IMR-90 (cell line): ENCODE data around the gene ACTRT2. TPM values are rescaled to one million over a fixed set of nuclear protein-coding genes. Genes with fewer than 3 reads are reported as not detected.

Experiments
- ATAC-seq: fragments of 200-7000 bp; cut with Tn5 transposase; 2 replicates; pipeline ENCODE4 v1.9.1; 2020; ENCODE audit warnings: low read depth, mild to moderate bottlenecking, moderate library complexity
- BruUV-seq: library from RNA; stranded (reverse); fragments of 400-500 nt; replicated peaks from 2 replicates; lab custom pipeline; 2021; lab: Mats Ljungman, UMichigan
- CTCF ChIA-PET: fragments of 300-600 bp; formaldehyde crosslinking; extraction: SDS; loops from one replicate; lab custom pipeline; 2021; ENCODE audit warnings: antibody characterized with exemption; lab: Yijun Ruan, JAX
- POLR2A ChIA-PET: fragments of 300-600 bp; sonication (Branson Sonifier 250); formaldehyde crosslinking; loops from one replicate; lab custom pipeline; 2022; ENCODE audit warnings: antibody characterized with exemption; ENCODE audit not compliant: unreplicated experiment; lab: Charles Lee
- DNase-seq: peaks from one replicate; pipeline ENCODE4 v3.0.0; 2013
- H2AFZ ChIP-seq: replicated peaks from 2 replicates; pipeline ENCODE3; 2013; ENCODE audit warnings: low read length, mild to moderate bottlenecking; ENCODE audit not compliant: poor library complexity
- H2AK5ac ChIP-seq: 2 replicates; pipeline ENCODE4 v1.6.1; 2013; ENCODE audit warnings: low read depth, low read length, inconsistent platforms
- H2AK9ac ChIP-seq: replicated peaks from 2 replicates; pipeline ENCODE3; 2013; ENCODE audit warnings: mild to moderate bottlenecking, low read depth, low read length, moderate library complexity; ENCODE audit not compliant: poor library complexity
- H2BK120ac ChIP-seq: 2 replicates; pipeline ENCODE4 v1.6.1; 2013; ENCODE audit warnings: low read depth, low read length, inconsistent platforms
- H2BK15ac ChIP-seq: 3 replicates; pipeline ENCODE4 v1.6.1; 2013; ENCODE audit warnings: low read depth, low read length, inconsistent platforms
- H2BK20ac ChIP-seq: 2 replicates; pipeline ENCODE4 v1.6.1; 2013; ENCODE audit warnings: low read depth, mild to moderate bottlenecking, inconsistent platforms, low read length, moderate library complexity
- H2BK5ac ChIP-seq: 2 replicates; pipeline ENCODE4 v1.6.1; 2013; ENCODE audit warnings: mild to moderate bottlenecking, low read depth, low read length, inconsistent platforms; ENCODE audit not compliant: poor library complexity, severe bottlenecking
- H3K14ac ChIP-seq: replicated peaks from 2 replicates; pipeline ENCODE4 v1.6.1; 2013; ENCODE audit warnings: low read depth, low read length, inconsistent platforms
- H3K18ac ChIP-seq: 2 replicates; pipeline ENCODE4 v1.6.1; 2013; ENCODE audit warnings: low read depth, low read length, control low read depth
- H3K23ac ChIP-seq: 2 replicates; pipeline ENCODE4 v1.6.1; 2013; ENCODE audit warnings: low read depth, low read length, inconsistent platforms
- H3K27ac ChIP-seq: 2 replicates; pipeline ENCODE4 v1.5.1; 2013; ENCODE audit warnings: mild to moderate bottlenecking, control low read depth, low read length; ENCODE audit not compliant: insufficient read depth
- H3K27me3 ChIP-seq: 2 replicates; pipeline ENCODE4 v1.6.1; 2013; ENCODE audit warnings: low read length; ENCODE audit not compliant: control insufficient read depth, insufficient read depth
- H3K36me3 ChIP-seq: 2 replicates; pipeline ENCODE4 v1.6.1; 2013; ENCODE audit warnings: low read length, mixed read lengths; ENCODE audit not compliant: control insufficient read depth, insufficient read depth
- H3K4ac ChIP-seq: 2 replicates; pipeline ENCODE4 v1.6.1; 2013; ENCODE audit warnings: low read depth, low read length, inconsistent platforms
- H3K4me1 ChIP-seq: 2 replicates; pipeline ENCODE4 v1.6.1; 2013; ENCODE audit warnings: low read length, mixed read lengths; ENCODE audit not compliant: control insufficient read depth, insufficient read depth
- H3K4me2 ChIP-seq: 2 replicates; pipeline ENCODE4 v1.6.1; 2013; ENCODE audit warnings: low read depth, mild to moderate bottlenecking, control low read depth, low read length, moderate library complexity
- H3K4me3 ChIP-seq: 2 replicates; pipeline ENCODE4 v1.5.1; 2013; ENCODE audit warnings: low read depth, mild to moderate bottlenecking, control low read depth, low read length, moderate library complexity; ENCODE audit not compliant: insufficient read depth
- H3K56ac ChIP-seq: 2 replicates; pipeline ENCODE4 v1.6.1; 2013; ENCODE audit warnings: low read length, inconsistent platforms; ENCODE audit not compliant: insufficient read depth; ENCODE audit errors: extremely low read depth
- H3K79me1 ChIP-seq, 2 experiments: 2 replicates each; pipeline ENCODE4 v1.6.1; 2013; ENCODE audit warnings: low read length in 2 of 2, inconsistent platforms in 1 of 2, low read depth in 1 of 2
- H3K9ac ChIP-seq: 2 replicates; pipeline ENCODE4 v1.6.1; 2013; ENCODE audit warnings: low read depth, low read length, control low read depth
- H3K9me1 ChIP-seq: 2 replicates; pipeline ENCODE4 v1.6.1; 2013; ENCODE audit warnings: low read length, inconsistent platforms; ENCODE audit not compliant: insufficient read depth
- H3K9me3 ChIP-seq: 2 replicates; pipeline ENCODE4 v1.6.1; 2013; ENCODE audit warnings: low read length; ENCODE audit not compliant: control insufficient read depth, insufficient read depth
- H4K20me1 ChIP-seq: 2 replicates; pipeline ENCODE4 v1.6.1; 2013; ENCODE audit warnings: low read length, inconsistent platforms; ENCODE audit not compliant: insufficient read depth
- H4K5ac ChIP-seq: 2 replicates; pipeline ENCODE4 v1.6.1; 2013; ENCODE audit warnings: mild to moderate bottlenecking, low read depth, low read length, control low read depth
- H4K8ac ChIP-seq, 2 experiments: 2 replicates each; pipeline ENCODE4 v1.6.1; 2013; ENCODE audit warnings: low read depth in 2 of 2, low read length in 2 of 2, control low read depth in 1 of 2, inconsistent platforms in 1 of 2
- H4K91ac ChIP-seq: 2 replicates; pipeline ENCODE4 v1.6.1; 2013; ENCODE audit warnings: low read depth, low read length, inconsistent platforms; ENCODE audit not compliant: insufficient read depth
- BHLHE40 ChIP-seq: fragments of 150-350 bp; IDR thresholded peaks from 2 replicates; pipeline ENCODE4 v1.6.1; 2016; ENCODE audit warnings: mild to moderate bottlenecking, low read depth, low read length
- CEBPB ChIP-seq: IDR thresholded peaks from 2 replicates; pipeline ENCODE4 v1.6.1; 2012; ENCODE audit warnings: low read depth, low read length, improper control_type of control experiment
- CHD1 ChIP-seq: IDR thresholded peaks from 2 replicates; pipeline ENCODE4 v1.6.1; 2012; ENCODE audit warnings: low read depth, low read length, improper control_type of control experiment
- ELK1 ChIP-seq: fragments of 150-350 bp; IDR thresholded peaks from 2 replicates; pipeline ENCODE4 v1.6.1; 2016; ENCODE audit warnings: low read depth, mild to moderate bottlenecking, low read length, moderate library complexity, borderline replicate concordance
- FOS ChIP-seq: fragments of 150-350 bp; IDR thresholded peaks from 2 replicates; pipeline ENCODE4 v1.6.1; 2016; ENCODE audit warnings: low read depth, low read length
- MAFK ChIP-seq: IDR thresholded peaks from 2 replicates; pipeline ENCODE4 v1.6.1; 2012; ENCODE audit warnings: low read depth, low read length, improper control_type of control experiment
- MAZ ChIP-seq: IDR thresholded peaks from 2 replicates; pipeline ENCODE4 v1.6.1; 2012; ENCODE audit warnings: low read depth, mild to moderate bottlenecking, low read length, improper control_type of control experiment, moderate library complexity, borderline replicate concordance
- MXI1 ChIP-seq: IDR thresholded peaks from 2 replicates; pipeline ENCODE4 v1.6.1; 2012; ENCODE audit warnings: low read depth, mild to moderate bottlenecking, low read length, moderate library complexity, borderline replicate concordance
- NFE2L2 ChIP-seq: fragments of 150-350 bp; IDR thresholded peaks from 2 replicates; pipeline ENCODE4 v1.6.1; 2016; ENCODE audit warnings: low read depth, mild to moderate bottlenecking, low read length
- POLR2A ChIP-seq: IDR thresholded peaks from 2 replicates; pipeline ENCODE4 v1.6.1; 2012; ENCODE audit warnings: mild to moderate bottlenecking, low read depth, low read length
- RAD21 ChIP-seq: IDR thresholded peaks from 2 replicates; pipeline ENCODE4 v1.6.1; 2012; ENCODE audit warnings: low read length, improper control_type of control experiment
- RCOR1 ChIP-seq: IDR thresholded peaks from 2 replicates; pipeline ENCODE4 v1.6.1; 2012; ENCODE audit warnings: mild to moderate bottlenecking, low read length, improper control_type of control experiment; ENCODE audit not compliant: insufficient replicate concordance
- RFX5 ChIP-seq: IDR thresholded peaks from 2 replicates; pipeline ENCODE4 v1.8.0; 2012; ENCODE audit warnings: low read depth, mild to moderate bottlenecking, low read length, moderate library complexity
- SMC3 ChIP-seq: fragments of 150-350 bp; IDR thresholded peaks from 2 replicates; pipeline ENCODE4 v1.6.1; 2016; ENCODE audit warnings: low read depth, mild to moderate bottlenecking, antibody characterized with exemption, low read length, moderate library complexity
- USF2 ChIP-seq: fragments of 150-350 bp; IDR thresholded peaks from 2 replicates; pipeline ENCODE4 v1.6.1; 2017; ENCODE audit warnings: mild to moderate bottlenecking, antibody characterized with exemption, low read length, low read depth
- WGBS, 2 experiments: methylation state at CpG; one replicate each; pipeline versions ENCODE4 v1.1.5 to v1.1.7; 2013; ENCODE audit warnings: missing lambda C conversion rate in 2 of 2; ENCODE audit not compliant: insufficient read length in 1 of 2; ENCODE audit errors: extremely low coverage in 2 of 2; 5-methylcytosine and 5-hydroxymethylcytosine counted together
- dilution Hi-C: fragments of 300-500 bp; cut with HindIII; formaldehyde crosslinking; loops from one replicate; pipeline ENCODE4 v1.14.3; 2018; ENCODE audit warnings: low sequenced_read_pairs; ENCODE audit not compliant: unreplicated experiment
- in situ Hi-C: fragments of 300-500 bp; cut with MboI; formaldehyde crosslinking; loops from 3 replicates; pipeline ENCODE4 v1.14.3; 2019; ENCODE audit warnings: low sequenced_read_pairs, inconsistent platforms, mixed read lengths
- intact Hi-C: fragments of 100-400 bp; cut with micrococcal nuclease; formaldehyde crosslinking; loops from 2 replicates; pipeline ENCODE4 v1.10.0; 2022
- polyA plus RNA-seq, 3 experiments: library from polyadenylated mRNA; depleted of rRNA; stranded (reverse); fragments of >200 nt; gene quantifications; 2 replicates each; pipeline ENCODE4 v1.2.3, GENCODE V29; 2012; ENCODE audit warnings: low replicate concordance in 1 of 3
- total RNA-seq: library from RNA; depleted of rRNA; stranded (reverse); fragments of >200 nt; gene quantifications from 2 replicates; pipeline ENCODE4 v1.2.3, GENCODE V29; 2012
- TF ChIP-seq, protein P1 (sequence below): conservative IDR thresholded peaks from 2 replicates; pipeline ENCODE4 v1.5.1; 2012; ENCODE audit warnings: mild to moderate bottlenecking, low read depth, low read length, improper control_type of control experiment

The ACTRT2 gene
- total and polyA plus RNA-seq, 2 of the 4 experiments (the other 2 are of a cell fraction): not detected

DNA sequence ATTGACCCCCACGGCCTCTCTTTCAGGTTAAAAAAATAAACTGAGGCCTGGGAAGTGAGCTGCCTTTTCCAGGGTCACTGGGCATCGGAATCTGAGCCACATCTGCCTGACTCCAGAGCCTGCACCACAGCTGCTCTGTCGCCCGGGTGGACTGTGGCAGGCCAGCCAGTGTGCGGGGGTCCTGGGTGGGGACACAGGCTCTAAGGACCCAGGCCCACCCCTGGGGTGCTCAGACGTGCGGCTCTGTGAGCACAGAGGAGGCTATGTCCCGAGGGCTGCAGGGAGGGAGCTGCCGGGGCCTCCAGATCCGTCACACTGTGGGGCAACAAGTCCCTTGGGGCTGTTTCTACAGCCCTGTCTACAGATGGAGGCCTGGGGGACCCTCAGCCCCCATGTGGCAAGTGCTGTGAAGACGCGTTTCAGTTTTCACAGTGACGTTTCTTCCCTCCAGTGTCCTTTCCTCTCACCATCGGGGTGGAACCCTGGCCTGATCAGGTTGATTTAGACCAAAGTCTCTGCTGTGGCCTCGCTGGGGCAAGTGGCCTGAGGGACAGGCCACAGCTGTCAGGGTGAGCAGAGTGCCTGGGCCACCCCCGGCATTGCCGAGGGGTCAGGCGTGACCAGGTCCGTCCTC, 39.2 kb upstream of the ACTRT2 start:
- H3K27ac ChIP-seq: no peak overlapping the region
- H2BK5ac ChIP-seq: no peak overlapping the region
- H3K14ac ChIP-seq: no peak overlapping the region
- no peak overlapping the region for H4K5ac ChIP-seq
- no peak overlapping the region for H2BK20ac ChIP-seq
- DNase-seq (no peak), ATAC-seq (no peak)
- BruUV-seq: no TSS peak
- intact Hi-C loops: no loop called here
- H3K56ac ChIP-seq: no peak overlapping the region
- POLR2A ChIA-PET: no interaction called here
- no peaks in the 10 kb centered on the region for H3K9me1 ChIP-seq
- H3K18ac ChIP-seq: no peak overlapping the region
- peaks cover 46% of the 10 kb centered on the region for H3K9me3 ChIP-seq
- 69% methylated on average over 12 of the region's 19 CpGs; no CpG with 5 or more reads in 1 of the 2 experiments for WGBS, 2 experiments
- no peaks in the 10 kb centered on the region for H3K79me1 ChIP-seq
- TF ChIP-seq POLR2A (no peak), BHLHE40 (no peak), MXI1 (no peak), FOS (no peak), SMC3 (no peak), RAD21 (no peak), MAFK (no peak), ELK1 (no peak), RFX5 (no peak), RCOR1 (no peak), CEBPB (no peak), MAZ (no peak), NFE2L2 (no peak), CHD1 (no peak), USF2 (no peak)
- TF ChIP-seq, protein P1, sequence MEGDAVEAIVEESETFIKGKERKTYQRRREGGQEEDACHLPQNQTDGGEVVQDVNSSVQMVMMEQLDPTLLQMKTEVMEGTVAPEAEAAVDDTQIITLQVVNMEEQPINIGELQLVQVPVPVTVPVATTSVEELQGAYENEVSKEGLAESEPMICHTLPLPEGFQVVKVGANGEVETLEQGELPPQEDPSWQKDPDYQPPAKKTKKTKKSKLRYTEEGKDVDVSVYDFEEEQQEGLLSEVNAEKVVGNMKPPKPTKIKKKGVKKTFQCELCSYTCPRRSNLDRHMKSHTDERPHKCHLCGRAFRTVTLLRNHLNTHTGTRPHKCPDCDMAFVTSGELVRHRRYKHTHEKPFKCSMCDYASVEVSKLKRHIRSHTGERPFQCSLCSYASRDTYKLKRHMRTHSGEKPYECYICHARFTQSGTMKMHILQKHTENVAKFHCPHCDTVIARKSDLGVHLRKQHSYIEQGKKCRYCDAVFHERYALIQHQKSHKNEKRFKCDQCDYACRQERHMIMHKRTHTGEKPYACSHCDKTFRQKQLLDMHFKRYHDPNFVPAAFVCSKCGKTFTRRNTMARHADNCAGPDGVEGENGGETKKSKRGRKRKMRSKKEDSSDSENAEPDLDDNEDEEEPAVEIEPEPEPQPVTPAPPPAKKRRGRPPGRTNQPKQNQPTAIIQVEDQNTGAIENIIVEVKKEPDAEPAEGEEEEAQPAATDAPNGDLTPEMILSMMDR: no peak
- no peak overlapping the region for H3K4me3 ChIP-seq
- H4K8ac ChIP-seq: no peak overlapping the region
- no peak overlapping the region for H2AK5ac ChIP-seq
- H2BK120ac ChIP-seq: no peak overlapping the region
- no peak overlapping the region for H2AK9ac ChIP-seq
- no peak overlapping the region for H3K4me2 ChIP-seq
- no peak overlapping the region for H2AFZ ChIP-seq
- no peaks in the 10 kb centered on the region for H4K20me1 ChIP-seq
- CTCF ChIA-PET: no interaction called here
- in situ Hi-C loops: no loop called here
- dilution Hi-C loops: no loop called here
- H3K9ac ChIP-seq: no peak overlapping the region
- no peak overlapping the region for H3K23ac ChIP-seq
- no peaks in the 10 kb centered on the region for H3K36me3 ChIP-seq
- H3K4me1 ChIP-seq: no peaks in the 10 kb centered on the region
- H2BK15ac ChIP-seq: no peak overlapping the region
- H4K91ac ChIP-seq: no peak overlapping the region
- H3K27me3 ChIP-seq: no peaks in the 10 kb centered on the region
- H3K4ac ChIP-seq: no peak overlapping the region
